Colonic mucosa (tissue), 4 donors: ENCODE data around the gene UVSSA. TPM values are rescaled to one million over a fixed set of nuclear protein-coding genes. Genes with fewer than 3 reads are reported as not detected.

Experiments used
- DNase-seq: peaks from one replicate; pipeline ENCODE4 v3.0.0-alpha.2; 2020
- H3K27ac ChIP-seq: fragments of 200-600 bp; one replicate; pipeline ENCODE4 v1.8.0; 2021
- H3K27me3 ChIP-seq: fragments of 200-600 bp; one replicate; pipeline ENCODE4 v1.8.0; 2021
- H3K36me3 ChIP-seq: fragments of 200-600 bp; one replicate; pipeline ENCODE4 v1.8.0; 2021
- H3K4me1 ChIP-seq: fragments of 200-600 bp; one replicate; pipeline ENCODE4 v1.8.0; 2021; ENCODE audit warnings: mild to moderate bottlenecking
- H3K4me3 ChIP-seq: fragments of 200-600 bp; one replicate; pipeline ENCODE4 v1.8.0; 2021
- H3K9ac ChIP-seq, 2 donors: one replicate each; pipeline ENCODE4 v1.7.0; 2013; ENCODE audit warnings: control low read depth in 2 of 2, low read depth in 2 of 2, low read length in 2 of 2
- H3K9me3 ChIP-seq: fragments of 200-600 bp; one replicate; pipeline ENCODE4 v1.8.0; 2021
- CTCF ChIP-seq: fragments of 200-600 bp; IDR thresholded peaks from one replicate; pipeline ENCODE4 v1.8.0; 2022; ENCODE audit warnings: antibody characterized with exemption, mild to moderate bottlenecking
- intact Hi-C: fragments of 100-400 bp; cut with DNase I; formaldehyde crosslinking; loops from one replicate; pipeline ENCODE4 v1.14.1; 2022
- total RNA-seq, 2 donors: library from RNA; stranded (reverse); fragmentation: NEBNext Ultra II Directional in 1 of 2; extraction: Animal tissue kit (Norgen Biotek cat#: 25700) in 1 of 2; gene quantifications; one replicate each; pipeline ENCODE4 v1.2.1, GENCODE V29; 2021
- donor health status: healthy.
- donor health status: DM: no; HTN: no; CAD: no.
- donor health status: DM: no; HTN: no; CAD: no.

UVSSA gene
- 10 to 100 TPM; 16.7 to 55.7 TPM for total RNA-seq

GRCh38 chr4:1346781-1347409 is at the start of gene UVSSA:
Gene UVSSA (plus strand): TSS chr4:1347208. CDS start chr4:1348092, 884 bp downstream.
- Histone ChIP-seq H3K27me3 (no peaks in the 10 kb centered on the region), H3K9ac (peak within 1 kb of the TSS; percentile 93 to 99), H3K4me1 (peaks cover 5% of the 10 kb centered on the region), H3K36me3 (no peaks in the 10 kb centered on the region), H3K9me3 (no peaks in the 10 kb centered on the region), H3K4me3 (peak within 1 kb of the TSS; percentile 89), H3K27ac (peak within 1 kb of the TSS; percentile 98)
- intact Hi-C loops = loop anchor here (10.0 kb wide), 2 partner anchors 52 to 182 kb away; no protein-coding TSS in a partner anchor
- TF ChIP-seq CTCF = no peak
- peak; percentile 100 for DNase-seq

GRCh38 chr4:1297456-1298325 is 49.3 kb upstream of the UVSSA start:
- Histone ChIP-seq H3K27me3 (no peaks in the 10 kb centered on the region), H3K27ac (no peak overlapping the region), H3K36me3 (no peaks in the 10 kb centered on the region), H3K9me3 (no peaks in the 10 kb centered on the region), H3K4me1 (no peaks in the 10 kb centered on the region), H3K4me3 (no peak overlapping the region), H3K9ac (no peak overlapping the region)
- DNase-seq = no peak
- no peak for TF ChIP-seq CTCF
- intact Hi-C loops = loop anchor here (10.0 kb wide), 1 partner anchor 47 kb away; the partner anchor contains the start of gene UVSSA

- Histone ChIP-seq H3K27ac (no peak overlapping the region), H3K9ac (no peak overlapping the region), H3K27me3 (no peaks in the 10 kb centered on the region), H3K9me3 (no peaks in the 10 kb centered on the region), H3K4me3 (no peak overlapping the region), H3K36me3 (no peaks in the 10 kb centered on the region), H3K4me1 (no peaks in the 10 kb centered on the region)
- intact Hi-C loops = loop anchor here (10.0 kb wide), 1 partner anchor 46 kb away; the partner anchor contains the start of gene UVSSA
- no peak for TF ChIP-seq CTCF
- no peak for DNase-seq
These were observed 48.5 kb upstream of the UVSSA start for GRCh38 chr4:1298461-1298860.

- TF ChIP-seq CTCF = no peak
- Histone ChIP-seq H3K4me1 (no peaks in the 10 kb centered on the region), H3K9me3 (no peaks in the 10 kb centered on the region), H3K4me3 (no peak overlapping the region), H3K36me3 (no peaks in the 10 kb centered on the region), H3K9ac (no peak overlapping the region), H3K27me3 (no peaks in the 10 kb centered on the region), H3K27ac (no peak overlapping the region)
- no peak for DNase-seq
- intact Hi-C loops = loop anchor here (10.0 kb wide), 1 partner anchor 45 kb away; the partner anchor contains the start of gene UVSSA
These were observed 47.6 kb upstream of the UVSSA start for GRCh38 chr4:1299301-1299860.
